HCT116 (cell line): Measurements from ENCODE around the gene PLXNC1. TPM values are rescaled to one million over a fixed set of nuclear protein-coding genes. Genes with fewer than 3 reads are reported as not detected.

Experiments
- ATAC-seq: fragments of 200-7000 bp; cut with Tn5 transposase; 2 replicates; pipeline ENCODE4 v1.9.1; 2020; ENCODE audit warnings: mild to moderate bottlenecking, moderate library complexity
- BruUV-seq: library from RNA; stranded (reverse); fragments of 400-500 nt; replicated peaks from 2 replicates; lab custom pipeline; 2021; lab: Mats Ljungman, UMichigan
- CTCF ChIA-PET: fragments of 300-600 bp; sonication (Branson Sonifier 250); formaldehyde crosslinking; loops from one replicate; lab custom pipeline; 2021; ENCODE audit warnings: antibody characterized with exemption; lab: Charles Lee
- POLR2A ChIA-PET: fragments of 300-600, 350-600 bp; sonication (Branson Sonifier 250); formaldehyde crosslinking; loops from one replicate; lab custom pipeline; 2021; ENCODE audit warnings: antibody characterized with exemption; lab: Charles Lee
- RAD21 ChIA-PET, 2 experiments: fragments of 300-600 bp; sonication (Branson Sonifier 250); formaldehyde crosslinking; loops; one replicate each; lab custom pipeline; 2023; ENCODE audit warnings: low total read pairs in 2 of 2; ENCODE audit not compliant: uncharacterized antibody in 2 of 2, unreplicated experiment in 2 of 2, low non-redundant PET in 1 of 2; lab: Charles Lee
- DNase-seq: peaks from one replicate; pipeline ENCODE4 v3.0.0-alpha.2; 2010; ENCODE audit warnings: low read depth, low spot score
- H2AFZ ChIP-seq: fragments of 200-600 bp; shearing (Covaris generic), sonication (generic); 2 replicates; pipeline ENCODE4 v1.6.1; 2017; ENCODE audit warnings: low read depth, mixed run types, mixed read lengths, antibody characterized with exemption, low read length; ENCODE audit not compliant: poor library complexity, severe bottlenecking
- H3K27ac ChIP-seq: 2 replicates; pipeline ENCODE4 v1.5.1; 2012; ENCODE audit warnings: low read depth, low read length
- H3K27me3 ChIP-seq: fragments of 200-600 bp; sonication (generic); 2 replicates; pipeline ENCODE4 v1.6.1; 2016; ENCODE audit warnings: mixed run types, low read length, mixed read lengths; ENCODE audit not compliant: insufficient read depth
- H3K36me3 ChIP-seq, 2 experiments: fragments of 200-500 bp in 1 of 2; fragments of 200-600 bp in 1 of 2; sonication (Bioruptor generic) in 1 of 2; sonication (generic) in 1 of 2; 2 replicates each; pipeline versions ENCODE4 v1.5.1 to v1.6.1; 2014 to 2016; ENCODE audit warnings: low read length in 2 of 2, inconsistent platforms in 1 of 2, mixed read lengths in 1 of 2, mixed run types in 1 of 2; ENCODE audit not compliant: insufficient read depth in 2 of 2, control insufficient read depth in 1 of 2
- H3K4me1 ChIP-seq, 2 experiments: fragments of 200-600 bp in 1 of 2; sonication (generic) in 1 of 2; 2 replicates each; pipeline versions ENCODE4 v1.5.1 to v1.6.1; 2012 to 2017; ENCODE audit warnings: low read length in 2 of 2, inconsistent platforms in 1 of 2, mild to moderate bottlenecking in 1 of 2, mixed read lengths in 1 of 2, mixed run types in 1 of 2, moderate library complexity in 1 of 2; ENCODE audit not compliant: insufficient read depth in 2 of 2, control insufficient read depth in 1 of 2
- H3K4me2 ChIP-seq: fragments of 200-600 bp; sonication (generic); 2 replicates; pipeline ENCODE4 v1.6.1; 2017; ENCODE audit warnings: mixed run types, low read length, mixed read lengths
- H3K4me3 ChIP-seq, 2 experiments: fragments of 200-600 bp in 1 of 2; sonication (generic) in 1 of 2; replicated peaks in 1 of 2; 2 replicates each; pipeline ENCODE4 v1.5.1; 2011 to 2016; ENCODE audit warnings: low read length in 2 of 2, control low read depth in 1 of 2, low read depth in 1 of 2, mild to moderate bottlenecking in 1 of 2, mixed read lengths in 1 of 2, mixed run types in 1 of 2
- H3K79me2 ChIP-seq: fragments of 200-600 bp; sonication (generic); 2 replicates; pipeline ENCODE4 v1.6.1; 2017; ENCODE audit warnings: mild to moderate bottlenecking, mixed run types, low read length, moderate library complexity, mixed read lengths; ENCODE audit not compliant: insufficient read depth
- H3K9ac ChIP-seq: fragments of 200-600 bp; sonication (generic); 2 replicates; pipeline ENCODE4 v1.6.1; 2016; ENCODE audit warnings: low read length, mixed read lengths
- H3K9me2 ChIP-seq: fragments of 200-600 bp; sonication (generic), shearing (Covaris generic); 2 replicates; pipeline ENCODE4 v1.6.1; 2017; ENCODE audit warnings: mixed run types, mild to moderate bottlenecking, moderate library complexity; ENCODE audit not compliant: insufficient read depth
- H3K9me3 ChIP-seq, 2 experiments: fragments of 200-500 bp in 1 of 2; fragments of 200-600 bp in 1 of 2; sonication (Bioruptor generic) in 1 of 2; sonication (generic) in 1 of 2; 2 replicates each; pipeline ENCODE4 v1.6.1; 2014 to 2017; ENCODE audit warnings: low read length in 2 of 2, mixed read lengths in 2 of 2, inconsistent platforms in 1 of 2, low read depth in 1 of 2, mild to moderate bottlenecking in 1 of 2, mixed run types in 1 of 2, moderate library complexity in 1 of 2; ENCODE audit not compliant: control insufficient read depth in 1 of 2, insufficient read depth in 1 of 2
- H4K20me1 ChIP-seq: fragments of 200-600 bp; sonication (generic), shearing (Covaris generic); 2 replicates; pipeline ENCODE4 v1.6.1; 2017; ENCODE audit warnings: mixed run types, mild to moderate bottlenecking, moderate library complexity; ENCODE audit not compliant: insufficient read depth
- EGR1 ChIP-seq: IDR thresholded peaks from 2 replicates; pipeline ENCODE4 v1.6.1; 2012; ENCODE audit warnings: low read depth
- ELF1 ChIP-seq: IDR thresholded peaks from 2 replicates; pipeline ENCODE4 v1.6.1; 2012; ENCODE audit warnings: low read depth, borderline replicate concordance
- EZH2phosphoT487 ChIP-seq: fragments of 200-600 bp; IDR thresholded peaks from 2 replicates; pipeline ENCODE4 v1.6.1; 2018; ENCODE audit warnings: antibody characterized with exemption, borderline replicate concordance
- FOSL1 ChIP-seq: IDR thresholded peaks from 2 replicates; pipeline ENCODE4 v1.6.1; 2012; ENCODE audit warnings: low read depth
- JUND ChIP-seq: IDR thresholded peaks from 2 replicates; pipeline ENCODE4 v1.6.1; 2012
- POLR2A ChIP-seq: IDR thresholded peaks from 2 replicates; pipeline ENCODE4 v1.7.0; 2011; ENCODE audit warnings: borderline replicate concordance; ENCODE audit not compliant: insufficient read depth, insufficient read length; ENCODE audit errors: extremely low read depth
- POLR2AphosphoS5 ChIP-seq: IDR thresholded peaks from 2 replicates; pipeline ENCODE4 v1.6.1; 2011; ENCODE audit warnings: mild to moderate bottlenecking, low read depth, low read length, moderate library complexity
- SP1 ChIP-seq: IDR thresholded peaks from 2 replicates; pipeline ENCODE4 v1.6.1; 2012; ENCODE audit warnings: low read depth
- YY1 ChIP-seq: IDR thresholded peaks from 2 replicates; pipeline ENCODE4 v1.6.1; 2011; ENCODE audit warnings: low read length, low read depth, moderate library complexity, mild to moderate bottlenecking; ENCODE audit not compliant: insufficient replicate concordance; ENCODE audit errors: extremely low read depth
- intact Hi-C: fragments of 100-400 bp; cut with micrococcal nuclease; formaldehyde crosslinking; loops from 2 replicates; pipeline ENCODE4 v1.10.0; 2022
- total RNA-seq: library from RNA; stranded (reverse); gene quantifications from one replicate; pipeline ENCODE4 v1.2.1, GENCODE V29; 2021; ENCODE audit not compliant: unreplicated experiment
- TF ChIP-seq, protein P1 (sequence below): IDR thresholded peaks from 2 replicates; pipeline ENCODE4 v1.6.1; 2012; ENCODE audit warnings: low read depth
- TF ChIP-seq, protein P2 (sequence below): IDR thresholded peaks from 2 replicates; pipeline ENCODE4 v1.6.1; 2012

PLXNC1 gene
- total RNA-seq, 1 experiment from 2014 or later, result 0.25 TPM

DNA sequence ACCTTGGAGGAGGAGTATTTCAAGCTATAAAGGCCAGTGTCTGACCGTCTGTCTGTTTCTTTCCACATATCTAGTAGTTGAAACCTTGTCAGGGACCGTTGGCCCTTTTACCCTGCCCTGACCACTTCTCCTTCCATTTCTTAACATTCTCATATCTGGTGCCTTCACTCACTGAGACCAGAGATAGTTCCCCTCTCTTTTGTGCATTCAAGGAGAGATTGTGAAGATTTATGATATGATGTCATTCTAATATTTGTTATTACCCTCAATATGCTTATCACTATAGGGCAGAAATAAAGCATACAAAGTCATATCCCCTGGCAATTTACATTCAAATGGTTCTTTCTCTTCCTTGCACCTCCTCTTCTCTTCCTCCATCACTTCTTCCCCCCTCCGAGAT lies 83.3 kb downstream of the PLXNC1 start:
- ChIA-PET POLR2A (no interaction called here), CTCF (no interaction called here)
- no peaks in the 10 kb centered on the region for H4K20me1 ChIP-seq

More for the DNA sequence above, 83.3 kb downstream of the PLXNC1 start:
- H3K9me2 ChIP-seq, result no peaks in the 10 kb centered on the region
- intact Hi-C loops, result no loop called here
- H2AFZ ChIP-seq, result no peak overlapping the region
- DNase-seq (no peak), ATAC-seq (no peak)
- H3K9ac ChIP-seq, result no peak overlapping the region
- peaks cover 19% of the 10 kb centered on the region for H3K27me3 ChIP-seq
- RAD21 ChIA-PET, result no interaction called here
- TF ChIP-seq JUND (no peak), ELF1 (no peak), SP1 (no peak), POLR2AphosphoS5 (no peak), YY1 (no peak), POLR2A (no peak), EZH2phosphoT487 (no peak), EGR1 (no peak), FOSL1 (no peak)
- TF ChIP-seq, protein P1, sequence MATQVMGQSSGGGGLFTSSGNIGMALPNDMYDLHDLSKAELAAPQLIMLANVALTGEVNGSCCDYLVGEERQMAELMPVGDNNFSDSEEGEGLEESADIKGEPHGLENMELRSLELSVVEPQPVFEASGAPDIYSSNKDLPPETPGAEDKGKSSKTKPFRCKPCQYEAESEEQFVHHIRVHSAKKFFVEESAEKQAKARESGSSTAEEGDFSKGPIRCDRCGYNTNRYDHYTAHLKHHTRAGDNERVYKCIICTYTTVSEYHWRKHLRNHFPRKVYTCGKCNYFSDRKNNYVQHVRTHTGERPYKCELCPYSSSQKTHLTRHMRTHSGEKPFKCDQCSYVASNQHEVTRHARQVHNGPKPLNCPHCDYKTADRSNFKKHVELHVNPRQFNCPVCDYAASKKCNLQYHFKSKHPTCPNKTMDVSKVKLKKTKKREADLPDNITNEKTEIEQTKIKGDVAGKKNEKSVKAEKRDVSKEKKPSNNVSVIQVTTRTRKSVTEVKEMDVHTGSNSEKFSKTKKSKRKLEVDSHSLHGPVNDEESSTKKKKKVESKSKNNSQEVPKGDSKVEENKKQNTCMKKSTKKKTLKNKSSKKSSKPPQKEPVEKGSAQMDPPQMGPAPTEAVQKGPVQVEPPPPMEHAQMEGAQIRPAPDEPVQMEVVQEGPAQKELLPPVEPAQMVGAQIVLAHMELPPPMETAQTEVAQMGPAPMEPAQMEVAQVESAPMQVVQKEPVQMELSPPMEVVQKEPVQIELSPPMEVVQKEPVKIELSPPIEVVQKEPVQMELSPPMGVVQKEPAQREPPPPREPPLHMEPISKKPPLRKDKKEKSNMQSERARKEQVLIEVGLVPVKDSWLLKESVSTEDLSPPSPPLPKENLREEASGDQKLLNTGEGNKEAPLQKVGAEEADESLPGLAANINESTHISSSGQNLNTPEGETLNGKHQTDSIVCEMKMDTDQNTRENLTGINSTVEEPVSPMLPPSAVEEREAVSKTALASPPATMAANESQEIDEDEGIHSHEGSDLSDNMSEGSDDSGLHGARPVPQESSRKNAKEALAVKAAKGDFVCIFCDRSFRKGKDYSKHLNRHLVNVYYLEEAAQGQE, result no peak
- TF ChIP-seq, protein P2, sequence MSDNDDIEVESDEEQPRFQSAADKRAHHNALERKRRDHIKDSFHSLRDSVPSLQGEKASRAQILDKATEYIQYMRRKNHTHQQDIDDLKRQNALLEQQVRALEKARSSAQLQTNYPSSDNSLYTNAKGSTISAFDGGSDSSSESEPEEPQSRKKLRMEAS, result no peak
- no peaks in the 10 kb centered on the region for H3K79me2 ChIP-seq
- no peaks in the 10 kb centered on the region for H3K9me3 ChIP-seq
- H3K4me3 ChIP-seq, result no peak overlapping the region
- BruUV-seq, result no TSS peak
- no peaks in the 10 kb centered on the region for H3K36me3 ChIP-seq
- H3K4me1 ChIP-seq, result no peaks in the 10 kb centered on the region
- no peak overlapping the region for H3K4me2 ChIP-seq
- H3K27ac ChIP-seq, result no peak overlapping the region
